GM21576 (cell line): ENCODE data around the gene CREB3L2.

Source experiments
- ATAC-seq: cut with Tn5 transposase; IDR thresholded peaks from one replicate; pipeline ENCODE4 v1.9.1; 2021; ENCODE audit warnings: mild to moderate bottlenecking, moderate library complexity; ENCODE audit not compliant: unreplicated experiment

CREB3L2 gene

DNA sequence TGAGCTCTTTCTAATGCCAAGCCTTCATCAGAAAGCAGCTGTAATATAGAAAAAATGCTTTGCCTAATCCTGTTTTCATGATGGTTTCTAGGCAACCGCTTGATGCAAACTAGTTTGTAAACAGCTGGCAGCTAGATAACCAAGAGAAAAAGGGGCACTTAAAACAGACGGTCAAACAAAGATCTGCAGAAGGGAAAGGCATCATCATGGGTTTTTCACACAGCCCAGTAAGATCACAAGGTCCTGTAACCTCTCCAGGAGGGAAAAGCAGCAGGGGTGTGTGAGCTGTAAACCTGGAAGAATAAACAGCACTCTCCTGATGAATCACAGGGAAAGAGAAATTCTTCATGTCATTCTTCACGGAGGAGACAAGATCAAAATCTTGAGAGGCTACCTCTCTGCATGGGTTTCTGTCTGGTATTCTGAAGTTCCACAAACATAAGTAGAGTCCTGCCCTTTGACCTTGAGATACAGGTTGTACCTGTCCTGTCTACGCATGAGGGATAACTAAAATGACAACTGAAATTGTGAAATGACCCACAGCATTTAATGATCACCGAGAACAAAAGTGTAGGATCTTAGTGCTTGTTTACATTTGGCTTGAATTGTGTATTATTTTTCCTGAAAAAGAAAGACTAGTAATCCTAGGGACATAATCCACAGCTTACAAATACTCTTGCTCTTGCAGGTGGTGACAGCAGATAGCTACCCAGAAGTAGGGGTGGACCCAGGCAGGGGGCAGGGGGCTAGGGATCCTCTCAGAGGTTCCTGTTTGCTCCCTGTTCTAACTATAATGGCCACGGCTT lies 48.0 kb downstream of the CREB3L2 start:
- no peak for ATAC-seq

DNA sequence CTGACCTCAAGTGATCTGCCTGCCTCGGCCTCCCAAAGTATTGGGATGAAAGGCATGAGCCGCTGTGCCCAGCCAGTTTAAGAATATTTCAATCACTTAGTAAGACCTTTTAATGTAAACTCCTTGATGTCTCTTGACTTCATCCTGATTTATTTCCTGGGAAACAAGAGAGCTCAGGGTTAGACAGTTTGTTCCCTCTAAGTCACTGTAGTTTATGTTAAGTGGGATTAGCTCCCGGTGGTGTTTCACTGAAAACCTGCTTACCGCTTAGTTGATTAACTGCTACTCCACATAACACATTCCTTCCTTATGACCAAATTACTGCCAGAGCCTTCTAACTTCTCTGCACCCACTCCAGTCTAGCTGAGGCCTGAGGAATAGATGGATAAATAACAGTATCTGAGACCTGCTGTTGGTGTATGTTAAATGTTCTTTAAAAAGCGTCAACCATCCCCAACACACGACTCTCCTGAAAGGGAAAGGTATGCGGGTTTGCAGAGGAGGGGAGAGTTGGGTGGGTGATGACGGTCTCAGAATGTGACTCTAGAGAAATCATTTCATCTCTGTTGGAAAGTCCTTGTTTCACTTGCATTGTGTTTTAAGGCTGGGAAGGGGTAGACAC lies 48.7 kb downstream of the CREB3L2 start:
- ATAC-seq: no peak

DNA sequence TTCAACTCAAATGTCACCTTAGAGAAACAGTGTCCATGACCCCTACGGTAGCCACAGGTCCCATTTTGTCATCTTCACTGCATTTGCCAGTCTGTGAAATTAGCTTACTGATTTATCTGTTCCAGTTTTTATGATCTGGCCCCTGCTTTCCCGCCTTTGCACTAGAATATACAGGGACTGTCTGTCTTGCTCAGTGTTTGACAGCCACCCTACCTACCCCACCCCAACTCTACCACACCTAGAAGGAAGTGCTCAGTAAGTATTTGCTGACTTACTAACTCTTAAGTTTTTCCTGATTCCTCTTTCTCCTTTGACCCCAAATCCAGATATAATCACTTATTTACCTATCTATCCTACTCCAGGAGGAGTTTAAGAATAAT lies 49.5 kb downstream of the CREB3L2 start:
- ATAC-seq: no peak

DNA sequence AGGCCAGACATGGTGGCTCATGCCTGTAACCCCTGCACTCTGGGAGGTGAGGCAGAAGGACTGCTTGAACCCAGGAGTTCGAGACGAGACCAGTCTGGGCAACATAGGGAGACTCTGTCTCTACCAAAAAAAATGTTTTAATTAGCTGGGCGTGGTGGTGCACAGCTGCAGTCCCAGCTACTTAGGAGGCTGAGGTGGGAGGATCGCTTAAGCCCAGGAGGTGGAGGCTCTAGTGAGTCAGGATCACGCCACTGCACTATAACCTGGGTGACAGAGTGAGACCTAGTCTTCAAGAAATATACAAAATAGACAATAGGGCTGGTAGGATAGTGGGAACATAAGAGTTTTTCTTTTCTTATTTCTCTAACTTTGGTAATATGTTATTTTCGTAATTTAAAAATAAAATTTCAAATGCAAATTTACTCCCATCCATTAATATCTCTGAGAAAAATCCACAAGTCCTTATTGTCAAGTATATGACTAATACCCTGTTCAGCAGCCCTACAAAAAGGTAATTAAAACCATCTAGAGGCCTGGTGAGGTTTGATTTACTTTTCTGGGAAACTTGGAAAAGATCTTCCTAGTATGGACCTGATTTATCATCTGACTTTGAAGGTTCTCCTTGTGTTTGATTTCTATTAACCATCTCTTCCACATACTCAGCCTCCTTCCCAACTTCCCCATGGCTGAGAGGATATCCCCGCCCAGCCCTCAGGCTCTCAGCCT lies 50.0 kb downstream of the CREB3L2 start:
- ATAC-seq: no peak

DNA sequence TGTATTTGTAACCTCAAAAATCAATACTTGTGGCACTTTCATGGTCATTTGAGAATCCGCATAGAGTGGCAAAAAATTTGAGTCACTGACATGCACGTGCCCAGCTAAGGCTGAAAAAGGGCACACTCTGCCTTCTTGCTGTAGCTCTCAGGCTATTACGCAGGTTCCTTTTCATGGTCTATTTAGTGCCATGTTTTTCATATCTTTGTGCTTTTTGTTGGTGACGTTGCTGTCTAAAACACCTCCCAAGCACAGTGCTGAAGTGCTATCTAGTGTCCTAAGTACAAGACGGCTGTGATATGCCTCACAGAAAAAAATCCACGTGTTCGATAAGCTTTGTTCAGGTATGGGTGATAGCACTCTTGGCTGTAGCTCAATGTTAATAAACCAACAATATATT lies 50.9 kb downstream of the CREB3L2 start:
- no peak for ATAC-seq

DNA sequence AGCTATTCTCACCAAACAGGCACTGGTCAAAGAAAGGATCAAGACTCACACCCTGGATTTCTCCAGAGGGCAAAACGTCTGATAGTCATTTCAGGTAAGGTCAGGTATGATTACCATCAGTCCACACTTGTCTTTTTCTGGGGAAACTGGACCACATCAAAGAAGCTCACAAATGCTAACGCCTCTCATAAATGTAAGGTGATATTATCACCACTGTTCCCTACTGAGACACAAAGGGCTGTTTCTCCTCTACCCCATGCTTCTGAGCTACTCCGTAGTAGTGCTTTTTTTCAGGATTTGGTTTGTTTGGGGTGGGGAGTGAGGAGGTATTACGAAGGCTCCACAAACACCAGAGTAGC lies 51.6 kb downstream of the CREB3L2 start:
- no peak for ATAC-seq

DNA sequence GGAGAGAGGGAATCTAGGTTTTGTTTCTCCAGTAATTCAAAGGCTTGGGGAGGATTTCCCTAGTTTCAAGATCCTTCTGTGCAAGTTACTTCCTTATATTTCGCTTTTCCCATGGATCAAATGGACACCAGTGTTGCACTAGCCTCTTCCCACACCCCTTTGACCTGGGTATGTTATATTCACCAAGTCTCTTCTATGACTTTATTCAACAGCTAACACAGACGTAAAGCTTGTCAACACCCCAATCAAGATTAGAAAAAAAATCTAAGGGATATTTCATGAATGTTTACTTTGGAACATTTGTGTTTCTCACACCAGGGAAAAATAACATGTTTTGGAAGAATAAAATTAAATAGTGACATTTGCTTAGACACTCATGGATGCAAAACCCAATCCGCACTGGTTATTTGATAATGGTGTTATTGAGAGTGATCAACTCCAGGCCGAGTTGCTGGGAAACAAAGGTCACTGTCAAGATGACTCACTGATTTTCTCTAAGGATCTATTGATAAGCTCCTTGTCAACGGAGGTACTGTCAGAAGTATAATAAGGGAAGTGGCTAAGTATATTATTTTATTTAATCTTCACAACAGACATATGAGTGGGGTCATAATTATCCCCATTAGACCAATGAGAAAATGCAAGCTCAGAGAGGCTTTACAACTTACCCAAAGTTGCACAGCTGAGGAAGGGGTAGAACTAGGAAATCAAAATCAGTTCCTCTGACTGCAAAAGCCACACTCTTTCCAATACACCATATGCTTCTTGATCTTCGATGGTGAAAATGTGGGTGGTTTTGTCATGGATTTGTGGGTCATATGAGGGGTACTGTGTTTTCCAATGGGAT lies 52.2 kb downstream of the CREB3L2 start:
- ATAC-seq: no peak

DNA sequence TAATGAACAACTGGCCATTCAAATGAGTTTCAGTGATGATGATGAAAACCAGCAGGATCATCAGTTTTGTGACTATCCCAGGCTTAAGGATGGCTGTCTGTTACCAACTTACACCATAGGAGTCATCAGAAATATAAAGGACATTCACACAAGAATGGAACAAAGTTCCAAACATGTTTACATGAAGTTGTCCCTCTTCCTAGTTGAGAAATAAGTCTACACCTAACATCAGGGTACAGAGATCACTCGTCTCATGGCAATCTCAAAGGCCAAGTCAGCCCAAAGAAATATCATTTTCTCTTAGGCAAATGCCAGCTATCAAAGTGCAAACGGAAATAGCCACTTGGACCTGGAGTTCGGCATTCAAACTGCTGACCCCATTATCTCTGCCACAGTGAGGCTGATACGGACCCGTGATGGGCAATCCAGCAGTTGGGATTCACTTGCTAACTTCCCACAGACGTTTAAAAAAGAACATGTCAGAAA lies 53.0 kb downstream of the CREB3L2 start:
- no peak for ATAC-seq

DNA sequence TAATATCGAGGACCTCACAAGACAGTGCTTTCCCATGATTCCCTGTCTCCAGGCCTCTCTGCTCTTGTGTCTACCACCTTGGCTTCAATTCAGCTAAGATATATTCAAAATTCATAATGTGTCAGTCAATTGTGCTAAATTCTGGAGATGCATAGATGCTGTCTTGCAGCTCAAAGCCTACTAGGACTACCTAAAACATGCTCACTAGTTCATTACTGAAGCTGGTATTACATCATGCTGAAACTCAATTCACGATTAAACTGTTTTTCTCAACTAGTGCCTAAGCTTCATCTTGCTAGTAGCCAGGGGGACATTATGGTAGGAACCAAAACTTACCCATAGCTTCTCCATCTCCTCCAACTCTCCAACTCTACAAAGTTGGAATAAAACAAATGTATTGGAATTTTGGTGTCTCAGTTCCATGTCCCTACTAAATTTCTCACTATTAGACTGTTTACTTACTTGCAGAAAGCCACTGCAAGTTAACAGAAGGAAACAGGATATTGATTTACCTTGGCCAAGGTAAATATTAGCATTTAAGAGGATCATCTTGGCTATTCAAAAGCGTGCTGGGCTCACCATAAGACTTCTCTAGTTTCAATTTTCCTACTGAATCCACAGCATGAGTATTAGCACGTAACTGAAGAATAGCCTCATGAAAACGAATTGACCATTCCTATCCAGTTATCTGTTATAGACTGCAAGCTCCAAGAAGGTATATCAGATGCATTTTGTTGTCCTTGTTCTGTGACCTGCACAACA lies 53.6 kb downstream of the CREB3L2 start:
- no peak for ATAC-seq

DNA sequence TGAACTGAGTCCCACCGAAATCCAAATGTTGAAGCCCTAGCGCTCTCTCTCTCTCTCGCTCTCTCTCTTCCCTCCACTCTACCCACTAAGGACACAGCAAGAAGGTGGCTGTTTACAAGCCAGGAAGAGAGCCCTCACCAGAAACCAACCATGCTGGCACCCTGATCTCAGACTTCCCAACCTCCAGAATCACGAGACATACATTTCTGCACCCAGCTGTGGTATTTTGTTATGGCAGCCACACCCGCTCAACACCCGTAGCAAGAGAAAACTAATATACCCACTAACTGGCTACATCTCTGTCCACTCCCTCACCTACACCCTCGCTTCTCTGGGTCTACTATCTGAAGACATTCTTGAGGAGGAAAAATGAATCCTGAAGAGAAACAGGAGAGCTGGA lies 54.8 kb downstream of the CREB3L2 start:
- no peak for ATAC-seq

DNA sequence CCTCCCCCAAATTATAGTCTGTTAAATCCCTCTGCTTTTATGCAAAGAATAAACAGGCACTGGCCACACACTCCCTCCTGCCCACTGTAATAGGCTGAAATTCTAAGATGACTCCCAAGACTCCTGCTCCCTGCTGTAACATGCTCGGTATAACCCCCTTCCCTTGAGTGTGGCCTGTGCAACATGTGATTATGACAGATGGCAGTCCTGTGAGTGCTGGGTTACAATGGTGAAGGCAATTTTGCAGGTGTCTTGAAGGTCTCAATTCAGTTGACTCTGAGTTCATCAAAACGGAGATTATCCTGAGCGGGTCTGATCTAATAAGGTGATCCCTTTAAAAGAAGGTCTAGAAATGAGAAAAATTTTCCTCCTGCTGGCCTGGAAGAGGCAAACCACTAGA lies 55.9 kb downstream of the CREB3L2 start:
- no peak for ATAC-seq

DNA sequence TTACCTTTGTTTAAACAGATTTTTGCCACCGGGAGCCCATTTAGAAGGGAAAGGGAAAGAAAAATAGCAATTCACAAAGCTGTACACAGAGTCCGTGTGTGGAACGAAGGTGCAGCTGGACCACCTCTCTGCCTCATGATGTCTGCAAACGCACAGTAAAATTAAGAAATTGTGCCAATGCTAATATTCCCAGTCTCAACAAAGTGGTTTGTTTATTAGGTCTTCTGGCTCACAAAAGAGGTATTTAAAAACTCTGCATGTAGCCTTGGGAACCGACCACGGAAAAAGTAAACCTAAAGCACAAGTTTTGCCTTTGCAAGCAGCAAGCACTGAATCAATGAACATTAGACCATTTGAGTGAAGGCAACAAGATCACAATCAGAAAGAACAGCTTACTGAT lies 57.7 kb downstream of the CREB3L2 start:
- ATAC-seq: no peak

DNA sequence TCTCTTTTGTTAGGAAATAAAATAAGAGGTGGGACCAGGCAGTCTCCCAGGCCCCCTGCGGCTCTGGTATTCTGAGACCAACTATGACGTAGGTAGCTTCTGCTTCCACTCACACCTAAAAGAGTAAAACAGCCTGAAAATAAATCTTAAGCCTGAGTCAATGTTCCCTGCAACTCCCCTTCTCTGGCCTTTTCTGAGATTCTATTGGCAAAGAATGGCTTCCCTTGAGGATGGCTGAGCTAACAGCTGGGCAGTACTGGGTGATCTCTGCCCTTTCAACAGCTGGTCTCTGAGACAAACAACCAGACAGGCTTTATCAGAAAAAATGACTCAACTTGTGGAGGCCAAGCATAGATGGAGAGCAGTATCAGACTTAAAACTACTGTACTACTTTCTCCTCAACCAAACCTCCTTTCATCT lies 58.7 kb downstream of the CREB3L2 start:
- ATAC-seq: no peak

DNA sequence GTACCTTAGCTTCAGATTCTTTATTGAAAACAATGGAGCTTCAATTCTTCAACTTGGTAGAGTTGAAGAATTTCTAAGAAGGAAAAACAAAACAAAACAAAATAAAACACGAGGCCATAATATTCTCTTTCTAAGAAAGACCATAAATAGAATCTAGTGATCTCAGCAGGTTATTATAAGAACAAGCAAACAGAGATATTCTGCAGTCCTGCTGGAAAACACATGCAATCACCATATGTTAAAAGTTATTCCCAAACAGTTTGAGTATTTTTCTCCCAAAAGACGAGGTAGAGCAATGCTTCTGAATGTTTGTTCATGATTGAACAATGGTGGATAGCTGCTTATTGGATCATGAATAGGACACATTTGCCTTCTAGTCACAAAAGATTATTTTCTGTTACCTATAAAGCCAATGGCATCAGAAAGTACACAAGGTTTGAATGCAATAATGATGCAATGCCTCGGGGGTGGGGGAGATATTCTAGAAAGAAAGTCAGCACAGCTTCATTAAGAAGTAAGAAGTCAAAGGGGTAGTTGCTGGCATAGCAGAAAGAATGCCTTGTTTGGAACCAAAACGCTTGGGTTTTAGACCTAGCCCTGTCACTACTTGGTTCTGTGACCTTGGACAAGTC lies 59.3 kb downstream of the CREB3L2 start:
- ATAC-seq: no peak

DNA sequence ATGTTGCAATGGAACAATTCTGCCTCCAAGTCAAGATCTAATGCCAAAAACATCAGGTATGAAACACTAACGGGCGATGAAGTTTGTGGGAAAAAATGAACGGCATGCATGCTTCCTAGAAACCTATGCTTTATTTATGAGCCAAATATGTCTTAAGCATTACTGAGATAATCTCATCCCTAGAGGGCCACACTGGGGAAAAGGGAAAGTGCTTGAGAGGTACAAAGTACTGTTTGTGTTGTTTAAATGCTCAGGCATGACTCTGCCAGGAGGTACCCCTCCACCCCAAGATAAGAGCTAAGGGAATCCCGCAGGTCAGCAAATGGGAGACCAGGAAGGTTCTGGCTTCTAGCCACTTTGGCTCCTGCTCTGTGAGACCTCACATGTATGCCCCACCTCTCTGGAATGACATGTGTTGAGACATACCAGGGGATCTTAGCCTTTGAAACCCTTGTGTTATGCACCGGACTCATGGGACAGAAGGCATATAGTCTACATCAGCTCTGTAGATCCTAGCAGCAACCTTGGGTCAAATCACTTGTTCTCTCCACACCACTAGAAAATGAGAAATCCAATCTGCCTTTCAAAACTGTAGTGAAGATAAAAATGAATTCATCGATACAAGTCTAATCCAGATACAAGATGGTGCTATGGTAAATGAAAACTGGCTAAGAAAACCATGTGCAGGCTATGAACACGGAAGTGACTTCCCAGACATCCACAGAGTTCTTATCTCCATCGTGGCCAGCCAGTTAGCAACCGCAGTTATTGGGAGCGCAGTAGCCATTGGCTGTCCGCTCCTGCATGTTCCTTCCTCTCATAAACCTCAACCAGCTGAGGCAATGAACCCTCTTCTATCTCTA lies 61.0 kb downstream of the CREB3L2 start:
- ATAC-seq: no peak

DNA sequence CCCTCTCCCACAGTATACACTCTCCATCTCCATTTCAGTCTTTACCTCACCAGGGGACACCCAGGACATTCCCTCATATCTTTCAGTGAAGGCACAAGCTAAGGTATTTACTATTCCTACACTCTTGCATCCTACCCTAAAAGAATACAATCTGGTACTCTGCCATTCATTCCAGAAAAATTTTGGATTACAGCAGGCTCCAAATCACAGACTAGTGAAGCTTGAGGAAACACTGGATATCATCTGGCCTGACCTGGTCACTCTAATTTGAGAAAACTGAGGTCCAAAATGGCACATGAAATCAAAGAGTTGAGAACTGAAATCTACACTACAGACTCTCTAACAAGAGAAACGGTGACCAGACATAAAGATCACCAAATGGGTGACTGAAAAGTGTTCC lies 61.7 kb downstream of the CREB3L2 start:
- ATAC-seq: no peak

DNA sequence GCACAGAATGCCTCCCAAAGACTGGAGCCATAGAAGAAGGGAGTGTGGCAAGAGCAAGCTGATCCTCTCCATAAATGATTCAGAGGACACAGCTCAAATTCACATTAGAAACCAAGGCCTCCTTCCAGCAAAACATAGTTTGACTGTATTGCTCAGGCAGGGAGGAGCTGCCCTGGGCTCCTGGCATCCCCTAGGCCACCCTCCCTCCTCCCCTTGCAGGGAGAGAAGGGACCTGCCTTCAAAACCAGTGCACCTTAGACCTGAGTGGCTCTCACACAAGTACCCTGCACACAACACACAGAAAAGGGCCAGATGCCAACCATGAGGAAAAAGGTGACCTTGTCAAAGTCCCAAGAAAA lies 64.7 kb downstream of the CREB3L2 start:
- ATAC-seq: no peak

DNA sequence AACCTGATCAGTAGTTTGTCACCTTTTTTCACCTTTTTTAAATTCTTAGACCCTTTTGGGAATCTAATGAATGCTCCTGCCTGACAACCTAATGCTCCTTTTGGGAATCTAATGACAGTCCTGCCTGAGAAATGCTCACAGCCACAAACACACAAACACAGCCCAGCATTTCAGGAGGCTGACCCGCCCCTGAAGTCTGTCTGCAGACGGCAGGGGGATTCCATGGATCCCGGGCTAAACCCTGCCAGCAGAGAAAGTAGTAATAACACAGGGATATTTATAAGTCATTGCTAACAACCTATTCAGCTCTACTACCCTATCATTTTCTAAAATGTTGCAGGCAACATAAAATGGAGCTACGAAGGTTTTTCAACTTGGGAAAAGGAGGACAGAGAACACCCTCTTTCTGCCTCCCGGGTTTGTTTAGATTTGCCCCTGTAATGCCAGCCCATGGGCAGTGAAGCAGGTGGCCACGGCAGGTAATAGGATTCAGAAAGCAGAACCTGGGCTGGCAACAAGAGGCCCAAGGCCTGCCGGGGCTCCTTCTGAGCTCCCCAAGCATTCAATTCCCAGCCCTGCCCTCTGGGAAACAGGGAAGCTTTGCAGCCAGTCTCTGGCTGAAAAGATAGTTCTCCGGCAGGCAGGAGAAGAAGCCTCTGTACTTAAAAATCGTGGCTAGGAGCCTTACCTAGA lies 65.2 kb downstream of the CREB3L2 start:
- ATAC-seq: no peak
